ENCODE results near the gene GPATCH3.
"Not testable (repeated sequence)": the region's sequence is repeated elsewhere in the genome, so short reads cannot be mapped to it uniquely, and the experiment has no call there.

Gene GPATCH3, protein sequence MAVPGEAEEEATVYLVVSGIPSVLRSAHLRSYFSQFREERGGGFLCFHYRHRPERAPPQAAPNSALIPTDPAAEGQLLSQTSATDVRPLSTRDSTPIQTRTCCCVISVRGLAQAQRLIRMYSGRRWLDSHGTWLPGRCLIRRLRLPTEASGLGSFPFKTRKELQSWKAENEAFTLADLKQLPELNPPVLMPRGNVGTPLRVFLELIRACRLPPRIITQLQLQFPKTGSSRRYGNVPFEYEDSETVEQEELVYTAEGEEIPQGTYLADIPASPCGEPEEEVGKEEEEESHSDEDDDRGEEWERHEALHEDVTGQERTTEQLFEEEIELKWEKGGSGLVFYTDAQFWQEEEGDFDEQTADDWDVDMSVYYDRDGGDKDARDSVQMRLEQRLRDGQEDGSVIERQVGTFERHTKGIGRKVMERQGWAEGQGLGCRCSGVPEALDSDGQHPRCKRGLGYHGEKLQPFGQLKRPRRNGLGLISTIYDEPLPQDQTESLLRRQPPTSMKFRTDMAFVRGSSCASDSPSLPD

DNA sequence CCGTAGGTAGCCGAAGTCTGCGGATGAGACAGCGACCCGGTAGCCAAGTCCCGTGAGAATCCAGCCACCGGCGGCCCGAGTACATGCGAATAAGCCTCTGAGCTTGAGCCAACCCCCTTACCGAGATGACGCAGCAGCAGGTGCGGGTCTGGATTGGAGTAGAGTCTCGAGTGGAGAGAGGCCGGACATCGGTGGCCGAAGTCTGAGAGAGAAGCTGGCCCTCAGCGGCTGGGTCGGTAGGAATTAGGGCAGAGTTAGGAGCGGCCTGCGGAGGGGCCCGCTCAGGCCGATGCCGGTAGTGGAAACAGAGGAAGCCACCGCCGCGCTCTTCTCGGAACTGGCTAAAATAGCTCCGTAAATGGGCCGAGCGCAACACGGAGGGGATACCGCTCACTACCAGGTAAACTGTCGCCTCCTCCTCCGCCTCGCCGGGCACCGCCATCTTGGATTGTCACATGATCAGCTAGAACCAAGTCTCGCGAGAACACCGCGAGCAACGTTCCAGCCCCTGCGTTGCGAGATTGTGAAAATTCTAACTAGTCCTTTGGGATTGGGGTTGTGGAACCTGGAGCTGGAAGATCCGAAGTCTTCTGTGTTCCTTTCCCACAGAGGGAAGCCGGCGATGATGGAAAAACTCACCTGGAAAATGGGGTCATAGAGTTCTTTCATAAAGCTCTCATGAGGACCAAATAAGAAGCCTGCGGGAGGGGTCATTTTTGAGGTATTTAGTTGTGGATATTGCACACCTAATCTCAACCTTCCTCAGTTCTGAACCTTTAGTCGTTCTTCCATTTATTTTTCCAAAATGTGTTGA is at the start of gene GPATCH3:
Gene GPATCH3, minus strand, starts transcription at position 467 of the 814 bp plus-strand sequence. Its CDS starts 25 bp downstream, at position 442.
- H3K27ac ChIP-seq (ENCODE audit: low read length) = peak within 1 kb of the TSS; percentile 78
- no peaks in the 10 kb centered on the region for H3K27me3 ChIP-seq (ENCODE audit: control insufficient read depth, insufficient read depth, low read length)
- H3K9me3 ChIP-seq (ENCODE audit: control insufficient read depth, low read depth, low read length) = no peaks in the 10 kb centered on the region
- peak within 1 kb of the TSS; percentile 92 for H3K9ac ChIP-seq (ENCODE audit: low read length)
- H3K36me3 ChIP-seq (ENCODE audit: control insufficient read depth, low read depth, low read length) = peaks cover 11% of the 10 kb centered on the region
- H3K4me1 ChIP-seq (ENCODE audit: control insufficient read depth, low read depth, low read length) = no peaks in the 10 kb centered on the region
- peak within 1 kb of the TSS; percentile 88 for H3K4me3 ChIP-seq (ENCODE audit: low read length)

DNA sequence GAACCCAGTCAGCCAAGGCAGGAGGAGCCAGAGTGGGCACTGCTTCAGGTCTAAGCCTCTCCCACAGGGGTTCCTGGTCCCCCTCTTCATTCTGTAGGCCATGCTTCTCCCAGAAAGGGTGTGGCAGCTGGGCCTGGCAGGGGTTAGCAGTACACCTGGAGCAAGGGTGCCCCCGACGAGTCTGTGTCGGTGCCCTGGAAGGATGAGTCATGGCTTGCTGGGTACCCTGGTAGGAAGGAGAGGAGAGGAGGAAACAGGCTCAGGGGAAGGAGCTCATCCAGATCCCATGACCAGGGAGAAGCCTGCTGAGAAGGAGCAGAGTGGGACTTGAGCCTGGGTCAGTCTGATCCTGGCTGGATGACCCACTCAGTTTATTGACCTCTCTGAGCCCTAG is 49.7 kb upstream of the GPATCH3 start:
- no peaks in the 10 kb centered on the region for H3K4me1 ChIP-seq (ENCODE audit: control insufficient read depth, low read depth, low read length)
- no peaks in the 10 kb centered on the region for H3K9me3 ChIP-seq (ENCODE audit: control insufficient read depth, low read depth, low read length)
- peaks cover 26% of the 10 kb centered on the region for H3K36me3 ChIP-seq (ENCODE audit: control insufficient read depth, low read depth, low read length)
- no peak overlapping the region for H3K9ac ChIP-seq (ENCODE audit: low read length)
- H3K27me3 ChIP-seq (ENCODE audit: control insufficient read depth, insufficient read depth, low read length) = no peaks in the 10 kb centered on the region
- H3K4me3 ChIP-seq (ENCODE audit: low read length) = no peak overlapping the region
- no peak overlapping the region for H3K27ac ChIP-seq (ENCODE audit: low read length)

DNA sequence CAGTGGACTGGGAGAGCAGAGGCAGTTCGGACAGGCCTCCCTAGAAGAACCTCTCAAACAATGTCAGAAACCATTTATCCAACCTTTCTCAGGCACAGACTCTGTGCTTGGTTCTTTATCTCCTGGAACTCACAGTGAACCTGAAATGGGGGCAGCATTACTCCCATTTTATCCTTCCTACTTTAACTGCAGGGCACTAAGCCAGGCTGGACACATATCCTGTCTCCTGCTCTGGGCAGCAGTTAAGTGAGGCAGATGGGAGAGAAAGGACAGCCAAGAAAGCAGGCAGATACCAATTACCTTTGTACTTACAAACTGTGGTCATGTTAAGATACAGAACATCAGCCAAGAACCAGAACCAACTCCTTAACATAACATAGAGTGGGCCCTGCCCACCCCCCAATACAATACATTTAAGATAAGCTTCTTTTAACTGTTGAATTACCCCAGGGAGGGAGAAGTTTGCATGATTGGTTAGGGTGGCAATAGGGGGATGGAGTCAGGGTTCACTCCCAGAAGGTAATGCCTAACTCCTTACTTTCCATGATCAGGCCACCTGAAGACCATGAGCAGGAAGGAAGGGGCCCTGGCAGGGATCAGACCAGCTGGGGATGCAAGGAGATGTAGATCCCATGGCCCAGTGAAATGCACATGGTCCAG is 49.1 kb upstream of the GPATCH3 start:
- H3K4me1 ChIP-seq (ENCODE audit: control insufficient read depth, low read depth, low read length) = no peaks in the 10 kb centered on the region
- no peaks in the 10 kb centered on the region for H3K9me3 ChIP-seq (ENCODE audit: control insufficient read depth, low read depth, low read length)
- no peak overlapping the region for H3K27ac ChIP-seq (ENCODE audit: low read length)
- no peak overlapping the region for H3K4me3 ChIP-seq (ENCODE audit: low read length)
- H3K27me3 ChIP-seq (ENCODE audit: control insufficient read depth, insufficient read depth, low read length) = no peaks in the 10 kb centered on the region
- H3K9ac ChIP-seq (ENCODE audit: low read length) = no peak overlapping the region
- peaks cover 27% of the 10 kb centered on the region for H3K36me3 ChIP-seq (ENCODE audit: control insufficient read depth, low read depth, low read length)

DNA sequence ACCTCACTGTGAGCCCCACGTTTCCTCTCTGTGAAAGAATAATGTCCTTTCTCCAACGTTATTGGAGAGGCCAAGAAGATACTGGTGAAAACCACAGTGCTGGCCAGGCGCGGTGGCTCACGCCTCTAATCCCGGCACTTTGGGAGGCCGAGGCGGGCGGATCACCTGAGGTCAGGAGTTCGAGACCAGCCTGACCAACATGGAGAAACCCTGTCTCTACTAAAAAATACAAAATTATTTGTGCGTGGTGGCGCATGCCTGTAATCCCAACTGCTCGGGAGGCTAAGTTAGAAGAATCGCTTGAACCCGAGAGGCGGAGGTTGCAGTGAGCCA is 48.4 kb upstream of the GPATCH3 start:
- H3K27me3 ChIP-seq (ENCODE audit: control insufficient read depth, insufficient read depth, low read length); H3K4me3 ChIP-seq (ENCODE audit: low read length); H3K9ac ChIP-seq (ENCODE audit: low read length); H3K9me3 ChIP-seq (ENCODE audit: control insufficient read depth, low read depth, low read length); H3K27ac ChIP-seq (ENCODE audit: low read length); H3K4me1 ChIP-seq (ENCODE audit: control insufficient read depth, low read depth, low read length): not testable (repeated sequence)
- peaks cover 31% of the 10 kb centered on the region for H3K36me3 ChIP-seq (ENCODE audit: control insufficient read depth, low read depth, low read length)

DNA sequence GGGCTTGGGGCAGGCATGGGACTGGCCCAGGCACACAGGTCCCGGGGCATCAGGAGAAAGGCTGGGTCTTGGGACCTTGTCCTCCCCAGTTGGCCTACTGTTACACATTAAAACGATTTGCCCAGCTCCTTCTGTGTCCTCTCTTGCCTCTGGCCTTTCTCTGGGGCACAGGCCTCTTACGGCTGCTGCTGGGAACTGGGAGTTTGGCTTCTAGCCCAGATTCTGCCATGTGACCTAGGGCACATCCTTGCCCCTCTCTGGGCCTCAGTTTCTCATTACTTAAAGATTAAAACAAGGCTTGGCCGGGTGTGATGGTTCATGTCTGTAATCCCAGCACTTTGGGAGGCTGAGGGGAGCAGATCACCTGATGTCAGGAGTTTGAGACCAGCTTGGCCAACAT is 46.0 kb upstream of the GPATCH3 start:
- peaks cover 54% of the 10 kb centered on the region for H3K36me3 ChIP-seq (ENCODE audit: control insufficient read depth, low read depth, low read length)
- no peaks in the 10 kb centered on the region for H3K27me3 ChIP-seq (ENCODE audit: control insufficient read depth, insufficient read depth, low read length)
- H3K9me3 ChIP-seq (ENCODE audit: control insufficient read depth, low read depth, low read length) = no peaks in the 10 kb centered on the region
- no peaks in the 10 kb centered on the region for H3K4me1 ChIP-seq (ENCODE audit: control insufficient read depth, low read depth, low read length)
- no peak overlapping the region for H3K9ac ChIP-seq (ENCODE audit: low read length)
- H3K4me3 ChIP-seq (ENCODE audit: low read length) = no peak overlapping the region
- no peak overlapping the region for H3K27ac ChIP-seq (ENCODE audit: low read length)

DNA sequence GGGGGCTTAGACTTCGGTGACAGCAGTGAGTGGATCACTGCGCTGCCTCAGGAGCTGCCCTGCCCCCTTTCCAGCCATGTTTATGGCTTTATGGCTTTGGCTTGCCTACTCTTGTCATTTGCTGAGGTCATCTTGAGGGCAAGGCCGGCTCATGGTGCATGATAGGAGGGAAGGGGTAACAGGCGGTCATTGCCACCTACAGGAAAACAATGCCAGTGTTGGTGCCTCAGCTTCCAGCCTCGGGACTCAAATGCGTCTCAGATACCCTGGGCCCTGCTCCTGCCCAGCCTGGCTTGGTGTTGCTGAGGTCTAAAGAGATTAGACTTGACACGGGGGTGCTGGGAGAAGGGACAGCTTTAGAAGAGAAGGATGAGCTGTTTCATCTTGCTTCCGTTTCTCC is 45.5 kb upstream of the GPATCH3 start:
- H3K4me3 ChIP-seq (ENCODE audit: low read length) = no peak overlapping the region
- H3K4me1 ChIP-seq (ENCODE audit: control insufficient read depth, low read depth, low read length) = no peaks in the 10 kb centered on the region
- H3K9me3 ChIP-seq (ENCODE audit: control insufficient read depth, low read depth, low read length) = no peaks in the 10 kb centered on the region
- H3K27ac ChIP-seq (ENCODE audit: low read length) = no peak overlapping the region
- peaks cover 56% of the 10 kb centered on the region for H3K36me3 ChIP-seq (ENCODE audit: control insufficient read depth, low read depth, low read length)
- H3K9ac ChIP-seq (ENCODE audit: low read length) = no peak overlapping the region
- H3K27me3 ChIP-seq (ENCODE audit: control insufficient read depth, insufficient read depth, low read length) = no peaks in the 10 kb centered on the region

DNA sequence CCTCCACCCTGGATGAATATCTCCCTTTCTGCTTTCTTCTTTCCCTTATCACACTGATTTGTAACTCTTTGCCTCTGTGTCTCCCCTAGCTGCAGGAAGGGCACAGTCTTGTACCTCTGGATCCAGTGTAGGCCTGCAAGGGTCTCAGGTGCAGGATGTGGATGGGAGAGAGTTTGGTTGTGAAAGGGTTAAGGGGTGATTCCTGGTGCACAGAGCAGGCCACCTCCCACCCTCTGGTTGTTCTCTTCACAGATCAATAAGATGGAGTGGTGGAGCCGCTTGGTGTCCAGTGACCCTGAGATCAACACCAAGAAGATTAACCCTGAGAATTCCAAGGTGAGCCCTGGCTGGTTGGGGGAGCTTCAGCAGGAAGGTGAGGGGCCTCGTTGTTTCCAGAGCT is 44.9 kb upstream of the GPATCH3 start:
- no peaks in the 10 kb centered on the region for H3K27me3 ChIP-seq (ENCODE audit: control insufficient read depth, insufficient read depth, low read length)
- no peak overlapping the region for H3K4me3 ChIP-seq (ENCODE audit: low read length)
- no peak overlapping the region for H3K9ac ChIP-seq (ENCODE audit: low read length)
- no peaks in the 10 kb centered on the region for H3K4me1 ChIP-seq (ENCODE audit: control insufficient read depth, low read depth, low read length)
- H3K36me3 ChIP-seq (ENCODE audit: control insufficient read depth, low read depth, low read length) = peaks cover 52% of the 10 kb centered on the region
- H3K27ac ChIP-seq (ENCODE audit: low read length) = no peak overlapping the region
- H3K9me3 ChIP-seq (ENCODE audit: control insufficient read depth, low read depth, low read length) = no peaks in the 10 kb centered on the region

DNA sequence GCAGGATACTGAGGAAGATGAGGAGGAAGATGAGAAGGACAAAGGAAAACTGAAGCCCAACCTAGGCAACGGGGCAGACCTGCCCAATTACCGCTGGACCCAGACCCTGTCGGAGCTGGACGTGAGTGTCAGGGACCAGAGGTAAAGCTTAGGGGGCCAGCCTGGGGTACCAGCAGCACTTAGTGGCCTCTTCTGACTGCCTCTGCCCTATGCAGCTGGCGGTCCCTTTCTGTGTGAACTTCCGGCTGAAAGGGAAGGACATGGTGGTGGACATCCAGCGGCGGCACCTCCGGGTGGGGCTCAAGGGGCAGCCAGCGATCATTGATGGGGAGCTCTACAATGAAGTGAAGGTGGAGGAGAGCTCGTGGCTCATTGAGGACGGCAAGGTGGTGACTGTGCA is 42.4 kb upstream of the GPATCH3 start:
- H3K9me3 ChIP-seq (ENCODE audit: control insufficient read depth, low read depth, low read length) = no peaks in the 10 kb centered on the region
- H3K4me1 ChIP-seq (ENCODE audit: control insufficient read depth, low read depth, low read length) = no peaks in the 10 kb centered on the region
- no peak overlapping the region for H3K27ac ChIP-seq (ENCODE audit: low read length)
- H3K27me3 ChIP-seq (ENCODE audit: control insufficient read depth, insufficient read depth, low read length) = no peaks in the 10 kb centered on the region
- no peak overlapping the region for H3K4me3 ChIP-seq (ENCODE audit: low read length)
- H3K36me3 ChIP-seq (ENCODE audit: control insufficient read depth, low read depth, low read length) = peaks cover 52% of the 10 kb centered on the region
- H3K9ac ChIP-seq (ENCODE audit: low read length) = no peak overlapping the region

DNA sequence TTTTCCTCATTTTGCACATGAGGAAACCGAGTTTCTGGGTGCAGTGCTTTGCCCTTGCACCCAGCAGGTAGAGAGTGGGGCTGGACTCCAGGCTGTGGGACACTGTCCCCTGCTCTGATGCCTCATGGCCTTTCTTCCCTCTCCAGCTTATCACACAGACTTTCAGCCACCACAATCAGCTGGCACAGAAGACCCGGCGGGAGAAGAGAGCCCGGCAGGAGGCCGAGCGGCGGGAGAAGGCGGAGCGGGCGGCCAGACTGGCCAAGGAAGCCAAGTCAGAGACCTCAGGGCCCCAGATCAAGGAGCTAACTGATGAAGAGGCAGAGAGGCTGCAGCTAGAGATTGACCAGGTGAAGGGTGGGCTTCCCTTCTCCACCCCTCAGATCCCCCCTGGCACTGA is 41.0 kb upstream of the GPATCH3 start:
- no peaks in the 10 kb centered on the region for H3K9me3 ChIP-seq (ENCODE audit: control insufficient read depth, low read depth, low read length)
- H3K9ac ChIP-seq (ENCODE audit: low read length) = no peak overlapping the region
- H3K27ac ChIP-seq (ENCODE audit: low read length) = no peak overlapping the region
- no peak overlapping the region for H3K4me3 ChIP-seq (ENCODE audit: low read length)
- peaks cover 56% of the 10 kb centered on the region for H3K36me3 ChIP-seq (ENCODE audit: control insufficient read depth, low read depth, low read length)
- no peaks in the 10 kb centered on the region for H3K27me3 ChIP-seq (ENCODE audit: control insufficient read depth, insufficient read depth, low read length)
- H3K4me1 ChIP-seq (ENCODE audit: control insufficient read depth, low read depth, low read length) = no peaks in the 10 kb centered on the region

DNA sequence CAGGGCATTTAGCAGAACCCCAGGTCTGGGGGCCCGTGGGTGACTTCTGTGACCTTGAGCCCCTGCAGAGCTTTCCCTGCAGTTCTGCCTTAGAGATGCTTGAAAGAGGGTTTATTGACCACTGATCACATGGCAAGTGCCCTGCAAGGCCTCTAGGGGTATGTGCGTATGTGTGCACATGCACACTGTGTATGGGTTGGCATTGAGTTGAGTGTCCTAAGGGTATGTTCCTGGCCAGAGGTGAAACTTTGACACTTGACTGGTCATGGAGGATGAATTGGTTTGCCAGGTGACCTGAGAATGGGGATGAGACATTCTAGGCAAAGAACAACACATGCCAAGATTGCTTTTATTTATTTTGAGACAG is 38.4 kb upstream of the GPATCH3 start:
- Histone ChIP-seq H3K27ac (ENCODE audit: low read length) (no peak overlapping the region), H3K27me3 (ENCODE audit: control insufficient read depth, insufficient read depth, low read length) (no peaks in the 10 kb centered on the region), H3K9me3 (ENCODE audit: control insufficient read depth, low read depth, low read length) (no peaks in the 10 kb centered on the region), H3K9ac (ENCODE audit: low read length) (no peak overlapping the region), H3K36me3 (ENCODE audit: control insufficient read depth, low read depth, low read length) (peaks cover 52% of the 10 kb centered on the region), H3K4me1 (ENCODE audit: control insufficient read depth, low read depth, low read length) (no peaks in the 10 kb centered on the region), H3K4me3 (ENCODE audit: low read length) (no peak overlapping the region)

DNA sequence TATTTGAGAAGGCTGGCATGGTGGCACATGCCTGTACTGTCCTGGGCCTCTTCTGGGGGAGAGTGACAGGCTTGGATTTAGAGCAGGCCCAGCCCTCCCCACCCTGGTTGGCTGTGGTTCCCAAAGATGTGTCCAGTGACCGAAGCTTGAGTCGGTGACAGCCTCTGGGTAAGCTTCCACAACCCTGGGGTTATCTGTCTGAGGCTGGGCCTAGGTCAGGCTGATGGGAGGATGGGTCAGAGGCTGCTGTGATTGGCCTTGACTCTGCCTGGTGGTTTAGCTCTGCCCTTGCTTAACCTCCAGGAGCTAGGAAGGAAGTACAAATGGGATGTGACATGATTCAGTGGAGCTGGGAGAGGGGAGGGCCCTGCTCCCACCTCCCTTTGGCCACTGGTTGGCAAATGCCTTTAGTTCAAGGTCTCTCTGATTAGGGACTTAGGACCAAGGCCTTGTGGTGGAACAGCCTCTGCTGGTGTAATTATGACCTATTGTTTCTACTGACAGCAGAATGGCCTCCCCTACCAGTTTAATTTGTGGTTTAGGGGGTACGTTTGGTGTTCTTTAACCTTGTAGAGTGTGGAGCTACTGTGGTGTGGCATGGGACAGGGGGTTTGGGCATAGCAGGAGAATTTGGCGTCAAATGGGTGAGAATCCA is 37.9 kb upstream of the GPATCH3 start:
- no peak overlapping the region for H3K9ac ChIP-seq (ENCODE audit: low read length)
- no peak overlapping the region for H3K27ac ChIP-seq (ENCODE audit: low read length)
- H3K9me3 ChIP-seq (ENCODE audit: control insufficient read depth, low read depth, low read length) = no peaks in the 10 kb centered on the region
- H3K36me3 ChIP-seq (ENCODE audit: control insufficient read depth, low read depth, low read length) = peaks cover 47% of the 10 kb centered on the region
- H3K4me3 ChIP-seq (ENCODE audit: low read length) = no peak overlapping the region
- H3K27me3 ChIP-seq (ENCODE audit: control insufficient read depth, insufficient read depth, low read length) = no peaks in the 10 kb centered on the region
- no peaks in the 10 kb centered on the region for H3K4me1 ChIP-seq (ENCODE audit: control insufficient read depth, low read depth, low read length)
